ENCODE measurements around the gene GAL3ST2.

The GAL3ST2 gene

DNA sequence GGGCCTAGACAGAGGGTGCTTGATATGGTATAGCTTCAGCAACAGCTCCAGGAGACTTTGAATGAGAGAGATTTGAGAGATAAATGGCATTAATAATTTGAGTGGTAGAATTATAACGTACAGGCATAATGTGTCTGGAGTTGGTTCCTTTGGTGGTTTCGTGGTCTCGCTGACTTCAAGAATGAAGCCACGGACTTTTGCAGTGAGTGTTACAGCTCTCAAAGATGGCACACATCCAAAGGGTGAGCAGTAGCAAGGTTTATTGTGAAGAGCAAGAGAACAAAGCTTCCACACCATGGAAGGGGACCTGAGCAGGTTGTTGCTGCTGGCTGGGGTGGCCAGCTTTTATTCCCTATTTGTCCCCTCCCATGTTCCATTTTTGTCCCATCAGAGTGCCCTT is 59.0 kb downstream of the GAL3ST2 start:
- H4K20me1 ChIP-seq (ENCODE audit: insufficient read depth, low read length) = no peaks in the 10 kb centered on the region
- no peak overlapping the region for H3K4me2 ChIP-seq (ENCODE audit: insufficient read depth, low read length)
- no peaks in the 10 kb centered on the region for H3K36me3 ChIP-seq (ENCODE audit: insufficient read depth, low read length)
- TF ChIP-seq EZH2 (IDR thresholded peaks at IDR 0.05; ENCODE audit: borderline replicate concordance, low read depth, low read length, severe bottlenecking) = no peak
- TF ChIP-seq, protein P1, sequence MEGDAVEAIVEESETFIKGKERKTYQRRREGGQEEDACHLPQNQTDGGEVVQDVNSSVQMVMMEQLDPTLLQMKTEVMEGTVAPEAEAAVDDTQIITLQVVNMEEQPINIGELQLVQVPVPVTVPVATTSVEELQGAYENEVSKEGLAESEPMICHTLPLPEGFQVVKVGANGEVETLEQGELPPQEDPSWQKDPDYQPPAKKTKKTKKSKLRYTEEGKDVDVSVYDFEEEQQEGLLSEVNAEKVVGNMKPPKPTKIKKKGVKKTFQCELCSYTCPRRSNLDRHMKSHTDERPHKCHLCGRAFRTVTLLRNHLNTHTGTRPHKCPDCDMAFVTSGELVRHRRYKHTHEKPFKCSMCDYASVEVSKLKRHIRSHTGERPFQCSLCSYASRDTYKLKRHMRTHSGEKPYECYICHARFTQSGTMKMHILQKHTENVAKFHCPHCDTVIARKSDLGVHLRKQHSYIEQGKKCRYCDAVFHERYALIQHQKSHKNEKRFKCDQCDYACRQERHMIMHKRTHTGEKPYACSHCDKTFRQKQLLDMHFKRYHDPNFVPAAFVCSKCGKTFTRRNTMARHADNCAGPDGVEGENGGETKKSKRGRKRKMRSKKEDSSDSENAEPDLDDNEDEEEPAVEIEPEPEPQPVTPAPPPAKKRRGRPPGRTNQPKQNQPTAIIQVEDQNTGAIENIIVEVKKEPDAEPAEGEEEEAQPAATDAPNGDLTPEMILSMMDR (IDR thresholded peaks at IDR 0.05; ENCODE audit: borderline replicate concordance, extremely low read depth, low read length, poor library complexity, severe bottlenecking) = no peak
- no peak overlapping the region for H3K4me3 ChIP-seq (ENCODE audit: low read depth in 1 of 2, low read length in 2 of 2)
- H3K27ac ChIP-seq (ENCODE audit: low read length) = no peak overlapping the region
- H3K4me1 ChIP-seq (ENCODE audit: insufficient read depth, low read length) = no peaks in the 10 kb centered on the region
- ATAC-seq (ENCODE audit: insufficient read depth, low read depth) = no peak
- no peak overlapping the region for H3K9ac ChIP-seq (ENCODE audit: low read depth, low read length)
- no peak overlapping the region for H2AFZ ChIP-seq (ENCODE audit: low read depth, low read length)
- no peaks in the 10 kb centered on the region for H3K9me3 ChIP-seq (ENCODE audit: insufficient read depth, low read length, severe bottlenecking)
- DNase-seq = no peak
- peaks cover 15% of the 10 kb centered on the region for H3K27me3 ChIP-seq (ENCODE audit: insufficient read depth, low read length, poor library complexity)
- no peaks in the 10 kb centered on the region for H3K79me2 ChIP-seq (ENCODE audit: insufficient read depth, low read length)

DNA sequence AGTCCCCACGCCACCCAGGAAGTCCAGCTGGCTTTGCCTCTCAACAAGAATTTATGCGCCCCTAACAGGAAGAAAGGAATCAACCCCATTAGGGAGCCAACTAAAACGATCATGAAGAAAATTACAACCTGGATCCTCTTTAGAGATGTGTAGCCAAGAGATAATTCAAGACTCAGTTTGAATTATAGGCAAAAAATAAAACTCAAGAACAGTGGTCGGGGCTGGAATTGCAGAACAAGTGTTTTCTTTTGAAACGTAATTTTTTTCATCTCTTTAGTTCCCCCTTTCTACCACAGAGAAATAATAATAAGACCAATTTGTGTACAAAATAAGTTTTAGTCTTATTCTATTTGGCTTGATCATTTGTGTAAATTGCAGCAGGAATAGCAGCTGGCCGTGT is 59.7 kb downstream of the GAL3ST2 start:
- no peak overlapping the region for H3K4me3 ChIP-seq (ENCODE audit: low read depth in 1 of 2, low read length in 2 of 2)
- DNase-seq (no peak), ATAC-seq (ENCODE audit: insufficient read depth, low read depth) (no peak)

GRCh38 chr2:241837197-241837965 is 60.8 kb downstream of the GAL3ST2 start:
- DNase-seq = no peak
- H3K4me1 ChIP-seq (ENCODE audit: insufficient read depth, low read length) = no peaks in the 10 kb centered on the region
- TF ChIP-seq, protein P1 (IDR thresholded peaks at IDR 0.05; ENCODE audit: borderline replicate concordance, extremely low read depth, low read length, poor library complexity, severe bottlenecking) = no peak
- no peak for TF ChIP-seq EZH2 (IDR thresholded peaks at IDR 0.05; ENCODE audit: borderline replicate concordance, low read depth, low read length, severe bottlenecking)

More for the DNA sequence above, 59.7 kb downstream of the GAL3ST2 start:
- no peaks in the 10 kb centered on the region for H4K20me1 ChIP-seq (ENCODE audit: insufficient read depth, low read length)
- no peaks in the 10 kb centered on the region for H3K36me3 ChIP-seq (ENCODE audit: insufficient read depth, low read length)
- peaks cover 11% of the 10 kb centered on the region for H3K27me3 ChIP-seq (ENCODE audit: insufficient read depth, low read length, poor library complexity)
- H3K4me2 ChIP-seq (ENCODE audit: insufficient read depth, low read length) = no peak overlapping the region
- no peak overlapping the region for H3K9ac ChIP-seq (ENCODE audit: low read depth, low read length)
- no peak for TF ChIP-seq EZH2 (IDR thresholded peaks at IDR 0.05; ENCODE audit: borderline replicate concordance, low read depth, low read length, severe bottlenecking)
- TF ChIP-seq, protein P1 (IDR thresholded peaks at IDR 0.05; ENCODE audit: borderline replicate concordance, extremely low read depth, low read length, poor library complexity, severe bottlenecking) = no peak
- no peaks in the 10 kb centered on the region for H3K9me3 ChIP-seq (ENCODE audit: insufficient read depth, low read length, severe bottlenecking)
- H3K79me2 ChIP-seq (ENCODE audit: insufficient read depth, low read length) = no peaks in the 10 kb centered on the region
- H2AFZ ChIP-seq (ENCODE audit: low read depth, low read length) = no peak overlapping the region
- H3K27ac ChIP-seq (ENCODE audit: low read length) = no peak overlapping the region
- no peaks in the 10 kb centered on the region for H3K4me1 ChIP-seq (ENCODE audit: insufficient read depth, low read length)

More at GRCh38 chr2:241837197-241837965, 60.8 kb downstream of the GAL3ST2 start:
- Histone ChIP-seq H3K9me3 (ENCODE audit: insufficient read depth, low read length, severe bottlenecking) (no peaks in the 10 kb centered on the region), H3K79me2 (ENCODE audit: insufficient read depth, low read length) (no peaks in the 10 kb centered on the region), H3K36me3 (ENCODE audit: insufficient read depth, low read length) (no peaks in the 10 kb centered on the region), H3K27me3 (ENCODE audit: insufficient read depth, low read length, poor library complexity) (peaks cover 10% of the 10 kb centered on the region), H3K4me3 (ENCODE audit: low read depth in 1 of 2, low read length in 2 of 2) (no peak overlapping the region), H4K20me1 (ENCODE audit: insufficient read depth, low read length) (no peaks in the 10 kb centered on the region), H3K27ac (ENCODE audit: low read length) (no peak overlapping the region), H3K4me2 (ENCODE audit: insufficient read depth, low read length) (no peak overlapping the region), H2AFZ (ENCODE audit: low read depth, low read length) (no peak overlapping the region), H3K9ac (ENCODE audit: low read depth, low read length) (no peak overlapping the region)
- no peak for ATAC-seq (ENCODE audit: insufficient read depth, low read depth)
